HL-60 (cell line): ENCODE measurements around the gene NCAPD3.

ENCODE experiments used
- GABPA ChIP-seq: IDR thresholded peaks from 2 replicates; pipeline ENCODE4 v1.6.1; 2012; ENCODE audit warnings: low read depth
- POLR2AphosphoS5 ChIP-seq: IDR thresholded peaks from 2 replicates; pipeline ENCODE4 v1.6.1; 2012; ENCODE audit warnings: low read depth
- TF ChIP-seq, protein P1 (sequence below): IDR thresholded peaks from one replicate; pipeline ENCODE4 v1.5.1; 2011; ENCODE audit warnings: low read length, control low read depth, inconsistent platforms; ENCODE audit not compliant: insufficient read depth
- TF ChIP-seq, protein P2 (sequence below): IDR thresholded peaks from 2 replicates; pipeline ENCODE4 v1.6.1; 2012; ENCODE audit warnings: low read depth; ENCODE audit not compliant: insufficient replicate concordance

DNA sequence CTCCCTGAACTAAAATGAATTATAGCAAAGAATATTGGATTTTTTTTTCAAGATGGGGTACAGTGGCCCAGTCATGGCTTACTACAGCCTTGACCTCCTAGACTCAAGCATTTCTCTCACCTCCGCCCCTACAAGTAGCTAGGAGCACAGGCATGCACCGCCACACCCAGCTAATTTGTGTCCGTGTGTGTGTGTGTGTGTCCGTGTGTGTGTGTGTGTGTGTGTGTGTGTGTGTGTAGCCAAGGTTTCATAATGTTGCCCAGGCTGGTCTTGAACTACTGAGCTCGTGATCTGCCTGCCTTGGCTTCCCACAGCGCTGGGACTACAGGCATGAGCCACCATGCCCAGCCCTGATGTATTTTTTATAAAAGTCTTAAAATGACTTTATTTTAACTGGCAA is 16.8 kb upstream of the NCAPD3 start:
- TF ChIP-seq, protein P1, sequence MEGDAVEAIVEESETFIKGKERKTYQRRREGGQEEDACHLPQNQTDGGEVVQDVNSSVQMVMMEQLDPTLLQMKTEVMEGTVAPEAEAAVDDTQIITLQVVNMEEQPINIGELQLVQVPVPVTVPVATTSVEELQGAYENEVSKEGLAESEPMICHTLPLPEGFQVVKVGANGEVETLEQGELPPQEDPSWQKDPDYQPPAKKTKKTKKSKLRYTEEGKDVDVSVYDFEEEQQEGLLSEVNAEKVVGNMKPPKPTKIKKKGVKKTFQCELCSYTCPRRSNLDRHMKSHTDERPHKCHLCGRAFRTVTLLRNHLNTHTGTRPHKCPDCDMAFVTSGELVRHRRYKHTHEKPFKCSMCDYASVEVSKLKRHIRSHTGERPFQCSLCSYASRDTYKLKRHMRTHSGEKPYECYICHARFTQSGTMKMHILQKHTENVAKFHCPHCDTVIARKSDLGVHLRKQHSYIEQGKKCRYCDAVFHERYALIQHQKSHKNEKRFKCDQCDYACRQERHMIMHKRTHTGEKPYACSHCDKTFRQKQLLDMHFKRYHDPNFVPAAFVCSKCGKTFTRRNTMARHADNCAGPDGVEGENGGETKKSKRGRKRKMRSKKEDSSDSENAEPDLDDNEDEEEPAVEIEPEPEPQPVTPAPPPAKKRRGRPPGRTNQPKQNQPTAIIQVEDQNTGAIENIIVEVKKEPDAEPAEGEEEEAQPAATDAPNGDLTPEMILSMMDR: no peak
- no peak for TF ChIP-seq GABPA
- TF ChIP-seq POLR2AphosphoS5: no peak
- TF ChIP-seq, protein P2, sequence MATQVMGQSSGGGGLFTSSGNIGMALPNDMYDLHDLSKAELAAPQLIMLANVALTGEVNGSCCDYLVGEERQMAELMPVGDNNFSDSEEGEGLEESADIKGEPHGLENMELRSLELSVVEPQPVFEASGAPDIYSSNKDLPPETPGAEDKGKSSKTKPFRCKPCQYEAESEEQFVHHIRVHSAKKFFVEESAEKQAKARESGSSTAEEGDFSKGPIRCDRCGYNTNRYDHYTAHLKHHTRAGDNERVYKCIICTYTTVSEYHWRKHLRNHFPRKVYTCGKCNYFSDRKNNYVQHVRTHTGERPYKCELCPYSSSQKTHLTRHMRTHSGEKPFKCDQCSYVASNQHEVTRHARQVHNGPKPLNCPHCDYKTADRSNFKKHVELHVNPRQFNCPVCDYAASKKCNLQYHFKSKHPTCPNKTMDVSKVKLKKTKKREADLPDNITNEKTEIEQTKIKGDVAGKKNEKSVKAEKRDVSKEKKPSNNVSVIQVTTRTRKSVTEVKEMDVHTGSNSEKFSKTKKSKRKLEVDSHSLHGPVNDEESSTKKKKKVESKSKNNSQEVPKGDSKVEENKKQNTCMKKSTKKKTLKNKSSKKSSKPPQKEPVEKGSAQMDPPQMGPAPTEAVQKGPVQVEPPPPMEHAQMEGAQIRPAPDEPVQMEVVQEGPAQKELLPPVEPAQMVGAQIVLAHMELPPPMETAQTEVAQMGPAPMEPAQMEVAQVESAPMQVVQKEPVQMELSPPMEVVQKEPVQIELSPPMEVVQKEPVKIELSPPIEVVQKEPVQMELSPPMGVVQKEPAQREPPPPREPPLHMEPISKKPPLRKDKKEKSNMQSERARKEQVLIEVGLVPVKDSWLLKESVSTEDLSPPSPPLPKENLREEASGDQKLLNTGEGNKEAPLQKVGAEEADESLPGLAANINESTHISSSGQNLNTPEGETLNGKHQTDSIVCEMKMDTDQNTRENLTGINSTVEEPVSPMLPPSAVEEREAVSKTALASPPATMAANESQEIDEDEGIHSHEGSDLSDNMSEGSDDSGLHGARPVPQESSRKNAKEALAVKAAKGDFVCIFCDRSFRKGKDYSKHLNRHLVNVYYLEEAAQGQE: no peak
